Inflammatory macrophage treated with lipopolysaccharide for 4 hours (primary cell): ENCODE data around the gene BTBD17.

Experiments
- DNase-seq: peaks from one replicate; pipeline ENCODE4 v3.0.0-alpha.2; 2020

Gene BTBD17

DNA sequence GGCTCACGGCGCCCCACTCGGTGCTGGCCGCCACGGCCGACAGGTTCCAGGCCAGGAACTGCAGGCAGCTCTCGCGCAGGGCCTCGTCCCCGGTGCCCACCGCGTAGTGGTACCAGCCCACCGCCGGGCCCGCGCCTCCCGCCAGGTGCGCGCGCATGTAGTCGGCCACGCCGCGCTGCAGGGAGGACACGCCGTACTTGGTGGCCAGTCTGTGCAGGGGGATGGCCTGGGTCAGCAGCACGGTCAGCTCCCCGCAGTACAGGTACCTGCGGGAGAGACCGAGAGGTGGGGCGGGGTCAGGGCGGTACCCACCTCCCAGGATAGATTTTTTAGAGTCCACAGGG lies 4.2 kb downstream of the BTBD17 start:
- no peak for DNase-seq

DNA sequence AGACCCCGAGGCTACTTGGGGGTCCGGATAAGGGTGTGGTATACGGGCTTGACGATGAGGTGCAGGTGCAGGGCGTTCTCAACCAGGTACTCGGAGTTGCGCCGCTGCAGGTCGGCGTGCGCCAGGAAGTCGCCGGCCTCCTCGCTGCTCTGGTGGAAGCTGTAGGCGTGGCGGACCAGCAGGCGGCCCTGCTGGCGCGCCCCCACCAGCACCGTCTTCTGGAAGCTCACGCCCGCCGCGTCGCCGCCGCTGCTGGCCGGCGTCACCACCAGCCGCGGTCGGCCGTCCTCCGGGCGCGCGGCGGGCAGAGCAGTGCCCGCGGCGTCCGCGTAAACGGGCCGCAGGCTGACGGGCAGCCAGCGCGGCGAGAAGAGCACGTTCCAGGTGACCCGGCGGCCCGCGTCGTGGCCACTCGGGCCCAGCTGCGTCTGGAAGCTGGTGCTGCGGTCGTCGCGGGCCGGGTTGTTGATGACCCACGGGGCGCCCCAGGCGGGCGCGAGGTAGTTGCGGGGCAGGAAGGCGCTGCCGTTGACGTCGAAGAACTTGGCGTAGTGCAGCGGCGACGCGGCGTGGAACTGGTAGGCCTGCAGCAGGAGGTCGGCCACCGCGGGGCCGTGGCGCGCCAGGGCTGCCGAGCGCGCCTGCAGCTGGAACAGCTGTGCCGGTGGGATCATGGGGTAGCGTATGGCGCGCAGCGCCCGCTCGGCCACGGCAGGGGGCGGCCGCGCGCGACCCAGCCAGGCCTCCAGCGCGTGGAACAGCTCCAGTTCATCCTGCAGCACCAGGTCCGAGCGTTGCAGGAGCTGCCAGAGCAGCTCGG lies 4.8 kb downstream of the BTBD17 start:
- DNase-seq = no peak

DNA sequence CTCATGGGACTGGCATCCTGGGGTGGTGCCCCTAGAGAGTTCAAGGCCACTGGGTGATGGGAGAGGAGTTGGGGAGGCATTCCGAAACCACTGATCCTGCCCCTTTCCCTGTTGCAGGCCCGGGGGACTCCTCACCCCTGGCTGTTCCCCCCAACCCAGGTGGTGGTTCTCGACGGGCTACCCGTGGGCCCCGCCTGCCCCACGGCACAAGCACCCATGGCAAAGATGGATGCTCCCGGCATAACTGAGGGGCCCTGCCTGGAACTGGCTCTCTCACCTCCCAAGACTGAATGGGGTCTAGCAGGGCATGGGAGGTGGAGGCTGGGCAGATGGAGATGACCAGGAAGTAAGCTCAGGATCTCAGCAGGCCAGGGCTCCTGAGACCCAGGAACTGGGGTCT lies 6.6 kb downstream of the BTBD17 start:
- no peak for DNase-seq

DNA sequence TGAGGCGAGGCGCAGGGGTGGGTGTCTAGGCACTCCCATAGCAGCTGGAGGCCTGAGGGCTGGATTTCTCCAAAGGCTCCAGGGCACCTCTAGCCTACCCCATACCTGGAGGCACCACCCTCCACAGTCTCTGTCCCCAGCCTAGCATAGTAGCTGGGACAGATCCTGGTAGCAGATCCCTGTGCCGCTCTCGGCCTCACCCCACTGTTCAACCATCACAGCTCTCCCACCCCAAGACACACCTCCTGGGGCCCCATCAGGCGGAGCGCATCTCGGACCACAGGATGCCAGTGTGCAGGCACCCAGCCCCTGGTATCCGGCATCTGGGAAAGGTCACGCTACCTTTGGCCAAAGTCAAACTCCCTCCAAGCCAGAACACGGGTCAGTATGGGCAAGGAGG lies 7.1 kb downstream of the BTBD17 start:
- no peak for DNase-seq

DNA sequence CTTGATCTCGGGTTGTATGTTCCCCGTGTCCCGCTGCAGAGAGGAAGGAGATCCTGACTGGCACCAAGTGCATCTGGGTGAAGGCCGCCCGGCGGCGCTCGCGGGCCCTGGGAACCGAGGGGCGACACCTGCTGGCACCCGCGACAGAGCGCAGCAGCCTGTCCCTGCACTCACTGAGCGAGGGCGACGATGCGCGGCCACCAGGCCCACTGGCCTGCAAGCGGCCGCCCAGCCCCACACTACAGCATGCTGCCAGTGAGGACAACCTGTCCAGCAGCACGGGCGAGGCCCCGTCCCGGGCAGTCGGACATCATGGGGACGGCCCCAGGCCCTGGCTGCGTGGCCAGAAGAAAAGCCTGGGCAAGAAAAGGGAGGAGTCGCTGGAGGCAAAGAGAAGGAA lies 7.5 kb downstream of the BTBD17 start:
- DNase-seq = peak; percentile 73

DNA sequence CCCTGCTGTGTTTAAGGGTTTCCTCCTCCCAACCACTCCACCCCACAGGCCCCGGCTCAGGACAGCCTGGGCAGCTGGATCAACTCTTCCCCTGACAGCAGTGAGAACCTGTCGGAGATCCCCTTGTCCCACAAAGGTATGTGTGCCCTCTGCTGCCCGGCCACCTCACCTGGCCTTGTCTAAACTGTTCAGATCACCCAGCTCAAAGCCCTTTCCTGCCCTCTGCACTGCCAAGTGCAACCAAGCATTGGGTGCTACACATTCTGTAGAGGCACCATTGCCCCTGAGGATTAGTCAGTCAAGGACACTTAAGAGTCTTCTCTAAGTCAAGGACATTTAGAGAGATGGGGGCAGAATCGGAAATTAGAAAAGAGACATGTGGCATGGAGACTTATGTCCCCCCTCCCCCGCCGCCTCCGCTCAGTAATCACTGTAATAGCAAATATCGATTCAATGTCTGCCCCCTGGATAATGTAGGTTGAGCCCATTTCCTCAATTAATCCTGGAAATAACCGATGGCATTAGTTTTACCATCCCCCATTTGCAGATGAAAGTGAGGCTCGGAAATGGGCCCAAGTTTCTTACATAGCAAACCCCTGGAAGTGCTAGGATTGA lies 8.1 kb downstream of the BTBD17 start:
- no peak for DNase-seq

DNA sequence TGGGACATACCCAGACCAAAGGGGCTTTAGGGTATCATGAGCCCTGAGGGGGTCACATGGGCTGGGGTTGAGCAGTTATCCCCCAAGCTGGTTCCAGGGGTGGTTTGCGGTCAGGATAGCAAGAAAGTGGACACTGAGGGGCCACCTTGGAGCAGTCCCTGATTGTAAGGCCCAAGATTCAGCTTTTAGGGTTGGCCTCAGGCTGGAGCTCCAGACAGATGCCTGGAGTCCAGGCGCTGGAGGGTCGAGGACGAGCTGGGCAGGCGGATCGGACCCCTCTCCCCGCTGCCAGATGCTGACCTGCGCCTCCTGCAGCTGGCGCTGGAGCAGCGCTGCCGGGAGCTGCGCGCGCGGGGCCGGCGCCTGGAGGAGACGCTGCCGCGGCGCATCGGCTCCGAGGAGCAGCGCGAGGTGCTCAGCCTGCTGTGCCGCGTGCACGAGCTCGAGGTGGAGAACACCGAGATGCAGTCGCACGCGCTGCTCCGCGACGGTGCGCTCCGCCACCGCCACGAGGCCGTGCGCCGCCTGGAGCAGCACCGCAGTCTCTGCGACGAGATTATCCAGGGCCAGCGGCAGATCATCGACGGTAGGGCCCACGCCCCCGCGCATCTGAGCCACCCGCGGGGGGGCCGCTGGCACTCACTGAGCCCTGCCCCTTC lies 10.0 kb downstream of the BTBD17 start:
- no peak for DNase-seq

DNA sequence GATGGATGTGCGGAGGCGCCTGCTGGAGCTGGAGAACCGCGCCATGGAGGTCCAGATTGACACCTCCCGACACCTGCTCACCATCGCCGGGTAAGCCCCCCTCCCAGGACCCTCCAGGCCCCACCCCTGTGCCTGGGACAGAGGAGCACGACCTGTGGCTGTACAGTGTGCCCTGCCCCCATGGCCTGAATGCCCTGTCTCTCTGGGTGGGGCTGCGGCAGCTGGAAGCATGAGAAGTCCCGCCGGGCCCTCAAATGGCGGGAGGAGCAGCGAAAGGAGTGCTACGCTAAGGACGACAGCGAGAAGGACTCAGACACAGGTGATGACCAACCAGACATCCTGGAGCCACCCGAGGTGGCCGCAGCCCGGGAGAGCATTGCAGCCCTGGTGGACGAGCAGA lies 11.2 kb downstream of the BTBD17 start:
- no peak for DNase-seq

DNA sequence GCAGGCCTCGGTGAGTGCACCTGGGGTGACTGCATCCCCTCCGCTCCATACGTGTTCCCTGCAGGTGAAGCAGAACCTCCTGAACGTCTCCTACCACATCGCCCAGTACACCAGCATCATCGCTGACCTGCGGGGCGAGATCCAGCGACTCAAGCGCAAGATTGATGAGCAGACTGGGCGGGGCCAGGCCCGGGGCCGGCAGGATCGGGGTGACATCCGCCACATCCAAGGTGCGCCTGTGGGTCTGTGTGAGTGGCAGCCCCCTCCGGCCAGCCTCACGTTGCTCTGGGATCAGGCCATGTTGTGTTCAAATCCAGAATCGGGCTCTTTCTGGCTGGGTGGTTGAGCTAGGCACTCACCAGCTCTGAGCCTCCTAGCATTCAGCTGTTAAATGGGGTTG lies 12.5 kb downstream of the BTBD17 start:
- DNase-seq = no peak

DNA sequence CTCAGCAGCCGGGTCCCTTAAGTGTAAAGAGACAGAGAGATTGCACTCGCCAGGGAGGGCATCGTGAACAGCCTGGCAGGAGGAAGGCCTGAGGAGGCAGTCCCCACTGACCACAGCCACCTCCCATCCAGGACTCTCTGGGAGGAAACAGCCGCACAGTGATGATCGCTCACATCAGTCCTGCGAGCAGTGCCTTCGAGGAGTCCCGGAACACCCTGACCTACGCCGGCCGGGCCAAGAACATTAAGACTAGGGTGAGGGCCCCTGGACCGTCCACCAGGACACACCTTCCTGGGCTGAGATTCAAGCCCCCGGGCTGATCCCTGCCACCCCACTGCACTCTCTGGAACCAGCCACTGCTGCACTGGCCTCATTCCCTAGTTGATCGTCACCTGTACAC lies 14.0 kb downstream of the BTBD17 start:
- DNase-seq = no peak

DNA sequence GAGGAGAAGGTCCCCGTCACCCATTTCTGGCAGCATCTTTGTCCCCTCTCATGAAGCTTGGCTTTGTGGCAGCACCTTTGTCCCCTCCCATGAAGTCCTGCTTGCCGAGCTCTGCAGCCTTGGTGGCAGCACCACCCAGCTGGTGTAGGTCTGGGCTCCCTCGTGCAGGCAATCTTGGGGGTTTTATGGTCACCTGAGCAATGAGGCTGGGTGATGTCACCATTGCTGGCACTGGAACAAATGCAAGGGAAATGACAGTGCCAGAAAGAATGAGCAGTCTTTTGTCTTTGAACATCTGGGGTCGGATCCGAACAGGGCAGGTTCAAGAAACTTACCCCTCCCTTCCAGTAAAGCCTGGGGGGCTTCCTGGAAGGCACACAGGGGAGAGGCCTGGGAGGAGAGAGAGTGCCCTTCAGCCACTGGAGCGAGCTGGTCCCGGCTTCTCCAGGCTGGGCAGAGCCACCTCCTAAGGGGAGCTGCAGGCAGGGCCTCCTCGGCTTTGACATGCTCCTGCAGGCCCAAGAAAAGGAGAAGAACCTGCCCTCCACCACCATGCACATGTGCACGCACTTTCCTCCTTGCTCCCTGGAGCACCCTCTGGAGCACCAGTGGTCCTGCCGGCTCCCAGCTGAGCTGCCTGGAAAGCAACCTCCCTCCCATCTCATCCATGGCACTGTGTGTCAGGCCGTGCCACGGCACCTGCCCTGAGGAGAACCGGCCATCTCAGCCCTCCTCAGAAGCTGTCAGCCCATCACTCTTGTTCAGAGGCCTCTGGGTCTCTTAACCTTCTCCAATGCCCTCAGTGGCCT lies 16.0 kb downstream of the BTBD17 start:
- no peak for DNase-seq

DNA sequence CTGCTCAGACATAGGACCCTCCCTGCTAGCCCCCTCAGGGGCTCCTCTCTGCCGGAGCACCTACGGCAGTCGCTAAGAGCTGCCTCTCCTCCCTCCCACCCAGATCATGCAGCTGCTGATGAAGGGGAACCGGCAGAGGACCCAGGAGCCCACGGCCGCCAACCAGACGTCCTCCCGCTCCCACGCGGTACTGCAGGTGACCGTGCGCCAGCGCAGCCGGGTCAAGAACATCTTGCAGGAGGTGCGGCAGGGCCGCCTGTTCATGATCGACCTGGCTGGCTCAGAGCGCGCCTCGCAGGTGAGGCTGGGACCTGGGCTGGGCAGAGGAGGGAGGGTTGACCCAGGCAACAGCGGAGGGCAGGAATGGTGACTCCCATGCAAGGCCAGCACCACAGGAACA lies 17.0 kb downstream of the BTBD17 start:
- DNase-seq = no peak

DNA sequence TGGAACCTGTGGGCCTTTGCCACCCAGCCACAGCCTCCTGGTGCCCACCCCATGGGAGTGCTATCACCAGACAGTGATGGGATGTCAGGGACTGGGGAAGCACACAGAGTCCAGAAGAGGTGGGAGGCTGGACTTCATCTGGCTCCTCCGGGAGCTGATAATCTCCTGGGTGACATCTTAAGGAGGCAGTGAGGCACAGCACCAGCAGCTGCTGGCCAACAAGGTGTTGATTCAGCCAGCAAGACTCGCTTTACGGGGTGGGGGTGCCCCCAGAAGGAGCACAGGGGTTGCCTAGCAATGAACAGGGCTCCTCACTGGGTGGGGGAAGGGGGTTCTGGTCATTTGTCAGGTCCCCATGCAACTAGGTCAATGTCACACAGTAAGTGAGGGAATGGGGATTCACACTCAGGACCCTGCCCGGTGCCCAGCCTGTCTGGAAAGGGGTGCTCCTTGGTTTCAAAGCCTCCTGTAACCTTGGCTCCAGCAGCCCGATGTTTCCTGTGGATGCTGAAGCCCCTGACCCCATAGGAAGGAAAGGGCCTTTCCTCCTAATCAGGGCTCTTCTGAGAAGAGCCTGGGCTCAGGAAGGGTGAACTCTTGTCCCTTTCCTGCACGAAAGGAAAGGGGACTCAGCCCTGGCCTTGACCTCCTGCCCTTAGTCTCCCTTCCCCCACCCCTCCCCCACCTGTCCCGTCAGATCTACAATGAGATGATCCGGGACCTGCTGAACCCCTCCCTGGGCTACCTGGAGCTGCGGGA lies 18.0 kb downstream of the BTBD17 start:
- no peak for DNase-seq

DNA sequence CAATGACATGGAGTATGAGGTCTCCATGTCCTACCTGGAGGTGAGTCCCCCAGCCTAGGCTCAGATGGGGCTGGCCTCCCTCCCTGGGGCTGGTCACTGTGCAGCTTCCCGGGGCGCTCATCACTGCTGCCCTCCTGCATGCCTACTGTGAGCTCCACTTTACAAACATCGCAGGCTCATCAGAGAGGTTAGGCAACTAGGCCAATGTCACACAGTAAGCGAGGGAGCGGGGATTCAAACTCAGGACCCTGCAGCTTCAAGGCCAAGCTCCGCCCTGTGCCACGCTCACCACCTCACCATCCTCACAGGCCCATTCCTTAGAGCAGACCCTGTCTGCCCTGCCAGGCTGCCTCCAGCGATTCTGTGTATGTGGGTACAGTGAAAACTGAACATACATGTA lies 18.5 kb downstream of the BTBD17 start:
- DNase-seq = no peak

DNA sequence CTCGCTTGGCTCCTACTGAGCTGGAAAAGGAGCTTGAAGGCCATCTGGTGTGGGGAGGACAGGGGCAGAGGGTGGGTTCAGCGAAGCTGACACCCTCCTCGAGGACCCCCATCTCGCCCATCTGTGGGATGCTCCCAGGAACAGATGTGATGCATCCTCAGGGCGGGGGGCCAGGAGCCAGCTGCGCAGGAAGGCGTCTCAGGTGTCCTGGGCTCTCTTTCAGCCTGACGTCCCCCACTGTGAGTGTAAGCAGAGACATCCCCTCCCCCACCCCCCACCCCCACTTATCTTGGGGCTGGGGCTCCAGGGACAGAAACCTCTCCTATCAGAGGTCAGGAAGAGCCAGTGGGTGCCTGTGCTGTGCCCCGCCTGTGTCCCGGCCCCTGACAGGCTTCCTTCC lies 19.4 kb downstream of the BTBD17 start:
- DNase-seq = no peak

DNA sequence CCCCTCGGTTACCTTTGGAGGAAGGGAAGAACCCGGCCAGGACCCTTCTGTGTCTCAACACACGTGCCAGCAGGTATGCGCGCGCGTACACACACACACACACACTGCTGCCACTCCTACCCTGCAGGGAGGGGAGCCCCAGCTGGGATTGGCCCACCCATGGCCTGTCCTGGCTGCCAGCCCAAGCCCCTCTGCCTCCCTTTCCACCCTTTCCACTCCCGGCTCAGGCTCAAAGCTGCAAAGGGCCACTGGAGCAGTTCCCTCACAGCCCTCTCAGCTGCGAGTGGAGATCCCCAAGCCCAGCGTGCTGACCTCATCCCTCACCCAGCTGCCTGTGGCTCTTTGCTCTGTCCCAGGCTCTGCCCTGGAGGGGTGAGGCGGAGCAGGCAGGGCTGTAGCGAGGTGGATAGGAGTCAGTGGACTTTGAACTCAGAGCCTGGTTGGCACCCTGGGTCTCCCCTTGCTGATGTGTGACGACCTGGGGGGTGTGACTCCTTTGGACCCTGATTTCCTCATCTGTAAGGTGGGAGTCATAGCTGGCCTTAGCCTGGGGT lies 21.1 kb downstream of the BTBD17 start:
- no peak for DNase-seq

DNA sequence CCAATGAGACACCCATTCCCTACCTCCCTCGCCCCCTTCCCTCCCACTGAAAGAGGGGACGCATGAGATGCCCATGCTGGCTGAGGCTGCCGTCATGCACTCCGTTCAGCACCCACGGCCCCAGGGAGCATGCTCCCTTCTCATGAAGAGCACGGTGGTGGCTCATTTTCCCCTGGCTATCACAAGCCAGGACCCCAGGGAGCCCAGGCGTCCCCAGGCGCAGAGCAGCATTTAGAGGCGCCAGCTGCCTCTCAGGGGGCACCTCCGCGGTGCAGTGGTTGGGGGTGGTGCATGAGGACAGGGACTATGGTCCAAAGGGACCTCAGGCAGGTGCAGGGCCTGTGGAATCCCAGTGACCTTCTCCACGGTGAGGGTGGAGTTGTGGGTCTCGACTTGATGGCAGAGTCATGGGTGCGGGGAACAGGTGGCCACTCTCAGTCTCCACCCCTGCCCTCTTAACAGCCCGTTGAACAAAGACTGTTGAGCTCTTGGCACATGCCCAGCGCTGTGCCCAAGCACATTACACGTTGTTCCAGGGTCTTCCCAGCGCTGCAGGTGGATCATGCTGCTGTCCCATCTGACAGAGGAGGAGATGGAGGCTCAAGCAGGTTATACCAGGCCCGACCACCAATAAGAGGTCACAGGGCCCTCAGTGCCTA lies 22.0 kb downstream of the BTBD17 start:
- DNase-seq = no peak

DNA sequence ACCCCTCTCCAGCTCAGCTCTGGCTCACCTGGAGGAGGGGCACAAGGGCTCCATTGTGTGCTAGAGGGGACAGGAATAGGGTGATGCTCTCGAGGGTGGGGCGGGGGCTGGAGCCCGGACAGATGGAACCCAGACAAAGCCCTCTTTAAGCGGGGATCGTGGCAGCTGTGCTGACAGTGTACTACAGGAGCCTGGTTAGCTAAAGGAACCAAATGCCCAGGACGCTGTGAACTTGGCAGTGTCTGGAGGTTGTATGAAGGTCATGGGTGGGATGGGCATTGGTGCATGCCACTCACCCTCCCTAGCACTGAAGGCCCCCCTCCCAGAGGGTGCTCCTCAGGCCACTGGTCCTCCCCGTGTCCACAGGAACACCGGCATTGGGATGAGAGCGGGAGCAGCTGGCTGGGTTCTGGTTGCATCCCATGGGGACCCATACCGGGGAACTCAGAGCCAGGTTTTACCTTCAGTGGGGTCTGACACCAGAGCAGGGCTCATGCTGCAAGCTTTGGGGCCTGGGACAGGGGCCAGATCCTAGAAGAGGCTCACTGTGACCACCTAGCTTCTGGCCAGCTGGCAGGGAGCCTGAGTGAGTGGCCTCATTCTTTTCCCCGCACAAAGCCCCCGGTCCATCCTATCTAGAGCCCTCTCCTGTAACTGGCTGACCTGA lies 23.7 kb downstream of the BTBD17 start:
- DNase-seq = no peak

DNA sequence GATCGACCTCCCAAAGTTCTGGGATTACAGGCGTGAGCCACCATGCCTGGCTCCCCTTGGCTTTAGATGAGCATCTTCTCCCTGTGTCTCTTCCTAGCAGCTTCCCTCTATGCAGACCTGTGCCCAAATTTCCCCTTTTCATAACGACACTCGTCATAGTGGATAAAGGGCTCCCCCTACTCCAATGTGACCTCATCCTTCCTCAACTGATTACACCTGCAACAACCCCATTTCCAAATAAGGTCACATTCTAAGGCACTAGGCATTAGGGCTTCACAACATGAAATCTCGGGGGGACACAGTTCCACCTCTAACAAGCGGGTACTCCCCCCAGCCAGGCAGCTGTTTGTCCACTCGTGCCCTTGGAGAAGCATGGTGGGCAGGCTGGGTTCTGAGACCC lies 25.4 kb downstream of the BTBD17 start:
- no peak for DNase-seq

DNA sequence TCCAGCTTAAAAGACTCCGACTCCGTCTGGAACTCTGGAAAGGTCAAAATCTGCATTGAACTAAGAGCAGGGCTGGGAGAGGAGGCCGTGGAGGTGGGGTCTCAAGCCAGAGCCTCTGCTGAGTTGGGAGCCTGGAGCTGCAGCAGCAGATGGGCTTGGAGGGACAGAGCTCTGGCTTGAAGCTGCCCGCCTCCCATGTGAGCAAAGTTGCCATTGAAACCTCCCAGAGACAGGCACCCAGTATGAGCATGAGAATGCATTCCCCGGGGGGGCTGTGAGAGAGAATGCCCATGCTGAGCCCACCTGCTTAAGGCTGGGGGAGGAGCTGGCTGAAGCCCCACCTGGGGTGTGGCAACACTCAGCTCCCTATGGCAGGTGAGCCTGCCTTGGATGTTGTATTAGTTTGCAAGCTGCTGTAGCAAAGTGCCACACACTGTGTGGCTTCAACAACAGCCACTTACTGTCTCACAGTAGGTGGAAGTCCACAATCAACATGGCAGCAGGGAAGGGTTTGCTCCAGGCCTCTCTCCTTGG lies 26.1 kb downstream of the BTBD17 start:
- DNase-seq = no peak
